Activated naive CD8-positive, alpha-beta T cell (primary cell): ENCODE data around the gene SCFD2.
"Not testable (repeated sequence)": the region's sequence is repeated elsewhere in the genome, so short reads cannot be mapped to it uniquely, and the experiment has no call there.

ENCODE experiments used
- H3K27ac Mint-ChIP-seq: one replicate; pipeline ENCODE4 v1.8.0; 2021; ENCODE audit warnings: mixed read lengths
- H3K27me3 Mint-ChIP-seq: one replicate; pipeline ENCODE4 v1.8.0; 2021; ENCODE audit warnings: mixed read lengths
- H3K36me3 Mint-ChIP-seq: one replicate; pipeline ENCODE4 v1.8.0; 2021; ENCODE audit warnings: mixed read lengths
- H3K4me1 Mint-ChIP-seq: one replicate; pipeline ENCODE4 v1.8.0; 2021; ENCODE audit warnings: low read depth, mixed read lengths
- H3K4me3 Mint-ChIP-seq: one replicate; pipeline ENCODE4 v1.8.0; 2021; ENCODE audit warnings: mild to moderate bottlenecking, mixed read lengths
- H3K9me3 Mint-ChIP-seq: one replicate; pipeline ENCODE4 v1.8.0; 2021; ENCODE audit warnings: low read depth, mixed read lengths

SCFD2 gene

DNA sequence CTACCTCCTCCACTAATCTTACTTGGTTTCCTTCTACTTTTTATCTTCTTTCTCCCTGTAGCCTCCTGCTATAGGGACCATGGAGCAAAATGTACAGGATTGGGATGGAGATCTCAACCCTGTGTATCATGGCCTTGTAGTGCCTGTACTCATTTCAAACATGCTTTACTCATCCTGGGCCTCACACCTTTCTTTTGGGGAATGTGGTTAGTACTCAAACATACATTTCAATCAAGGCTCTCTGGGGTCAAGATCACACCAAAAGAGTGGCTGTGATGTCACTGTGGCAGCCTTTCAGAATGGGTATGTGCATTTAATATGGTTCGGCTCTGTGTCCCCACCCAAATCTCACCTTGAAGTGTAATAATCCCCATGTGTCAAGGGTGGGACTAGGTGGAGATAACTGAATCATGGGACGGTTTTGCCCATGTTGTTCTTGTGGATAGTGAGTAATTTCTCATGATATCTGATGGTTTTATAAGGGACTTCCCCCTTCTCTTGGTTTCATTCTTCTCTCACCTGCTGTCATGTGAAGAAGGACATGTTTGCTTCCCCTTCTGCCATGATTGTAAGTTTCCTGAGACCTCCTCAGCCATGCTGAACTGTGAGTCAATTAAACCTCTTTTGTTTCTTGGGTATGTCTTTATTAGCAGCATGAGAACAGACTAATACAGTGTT, 298.6 kb downstream of the SCFD2 start:
- H3K27me3 Mint-ChIP-seq: no peaks in the 10 kb centered on the region
- H3K9me3 Mint-ChIP-seq: no peaks in the 10 kb centered on the region
- H3K27ac Mint-ChIP-seq: peak overlapping the region; percentile 58
- no peaks in the 10 kb centered on the region for H3K4me1 Mint-ChIP-seq
- peaks cover 20% of the 10 kb centered on the region for H3K36me3 Mint-ChIP-seq
- H3K4me3 Mint-ChIP-seq: no peak overlapping the region

DNA sequence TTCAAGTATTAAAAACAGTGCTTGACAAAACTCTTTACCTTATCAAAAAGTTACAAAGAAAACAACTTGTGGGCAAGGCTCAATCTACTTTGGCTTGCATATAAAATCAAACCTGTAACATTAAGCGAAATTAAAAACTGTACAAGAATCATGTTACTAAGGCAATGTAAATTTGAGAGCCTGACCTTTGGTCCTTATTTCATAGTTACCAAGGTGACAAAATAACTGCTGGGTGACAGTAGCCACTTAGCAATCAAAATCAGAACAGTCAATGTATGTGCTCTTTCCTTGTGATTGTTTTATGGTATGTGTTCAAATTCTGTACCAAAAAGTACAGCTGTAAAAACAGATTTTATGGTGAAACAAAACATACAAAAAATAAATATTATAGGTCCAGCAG, 299.7 kb downstream of the SCFD2 start:
- no peaks in the 10 kb centered on the region for H3K27me3 Mint-ChIP-seq
- no peak overlapping the region for H3K4me3 Mint-ChIP-seq
- no peaks in the 10 kb centered on the region for H3K9me3 Mint-ChIP-seq
- peaks cover 25% of the 10 kb centered on the region for H3K36me3 Mint-ChIP-seq
- H3K27ac Mint-ChIP-seq: no peak overlapping the region
- H3K4me1 Mint-ChIP-seq: no peaks in the 10 kb centered on the region

DNA sequence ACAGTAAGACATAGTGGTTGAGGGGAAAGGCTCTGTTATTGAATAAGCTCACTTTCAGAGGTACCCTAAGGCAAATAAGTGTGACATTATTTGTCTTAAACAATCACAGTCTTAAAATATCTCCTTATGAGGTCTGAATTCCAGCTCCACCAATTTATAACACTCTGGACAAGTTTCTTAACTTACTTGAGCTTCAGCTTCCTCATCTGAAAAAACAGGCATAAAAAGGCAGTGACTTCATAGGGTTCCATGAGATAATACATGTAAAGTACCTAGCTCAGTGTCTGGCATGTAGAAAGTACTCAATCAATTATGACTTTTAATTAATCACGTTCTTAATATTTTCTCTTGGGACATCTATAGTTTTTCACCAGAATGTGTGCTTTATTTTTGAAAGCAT, 301.3 kb downstream of the SCFD2 start:
- Mint-ChIP-seq H3K27ac (no peak overlapping the region), H3K4me1 (no peaks in the 10 kb centered on the region), H3K4me3 (no peak overlapping the region), H3K36me3 (peaks cover 21% of the 10 kb centered on the region), H3K27me3 (no peaks in the 10 kb centered on the region), H3K9me3 (no peaks in the 10 kb centered on the region)

DNA sequence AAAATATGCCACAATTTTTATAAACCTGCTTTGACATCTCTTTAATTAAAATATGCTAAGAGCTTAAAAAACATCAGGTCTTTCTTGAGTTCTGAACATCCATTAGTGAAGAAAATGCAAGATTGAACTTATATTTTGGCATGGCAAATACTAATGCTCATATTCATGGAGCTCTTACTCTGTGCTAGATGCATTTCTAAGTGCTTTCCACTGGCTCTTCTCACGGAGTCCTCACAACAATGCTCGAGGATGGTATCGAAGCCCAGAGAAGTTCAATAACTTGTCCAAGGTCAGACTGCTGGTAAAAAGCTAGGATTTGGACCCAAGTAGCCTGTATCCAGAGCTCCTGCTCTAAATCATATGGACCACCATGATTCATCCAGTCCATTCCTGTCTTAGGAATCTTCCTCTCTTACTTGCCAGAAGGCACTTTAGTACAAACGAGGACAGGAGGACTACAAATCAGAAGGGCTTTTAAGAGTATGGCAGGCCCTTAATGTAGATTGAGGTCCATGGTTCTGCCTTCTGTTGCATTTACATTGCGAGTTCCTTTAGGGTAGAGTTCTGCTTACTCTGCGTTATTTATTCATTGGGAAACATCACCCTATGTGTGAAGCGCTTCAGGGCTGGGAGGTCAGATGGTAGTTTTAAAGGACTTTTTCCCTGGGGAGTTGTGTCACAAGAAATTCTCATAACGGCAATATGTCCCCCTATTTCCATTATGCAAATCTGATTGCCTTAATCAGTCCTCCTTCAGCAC, 304.6 kb downstream of the SCFD2 start:
- Mint-ChIP-seq H3K27me3 (no peaks in the 10 kb centered on the region), H3K9me3 (no peaks in the 10 kb centered on the region), H3K27ac (no peak overlapping the region), H3K4me1 (no peaks in the 10 kb centered on the region), H3K4me3 (no peak overlapping the region), H3K36me3 (peaks cover 11% of the 10 kb centered on the region)

DNA sequence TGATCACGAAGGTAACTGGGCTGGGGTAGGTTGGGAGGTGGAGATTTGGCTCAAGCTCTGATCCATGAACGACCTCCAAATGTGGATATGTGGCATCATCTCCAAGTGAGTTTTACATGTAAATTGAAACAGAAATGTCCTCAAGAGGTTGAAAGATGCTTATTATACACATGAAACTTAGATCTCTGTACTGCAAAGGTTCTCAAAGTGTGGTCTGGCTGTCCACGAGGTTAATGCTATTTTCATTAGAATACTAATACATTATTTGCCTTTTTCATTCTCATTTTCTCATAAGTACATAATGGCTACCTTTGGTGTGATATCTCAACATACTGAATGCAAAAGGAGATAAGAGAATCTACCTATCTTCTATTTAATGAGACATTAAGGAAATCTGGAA, 305.6 kb downstream of the SCFD2 start:
- Mint-ChIP-seq H3K27ac (no peak overlapping the region), H3K36me3 (peaks cover 11% of the 10 kb centered on the region), H3K4me1 (no peaks in the 10 kb centered on the region), H3K27me3 (no peaks in the 10 kb centered on the region), H3K9me3 (no peaks in the 10 kb centered on the region), H3K4me3 (no peak overlapping the region)

DNA sequence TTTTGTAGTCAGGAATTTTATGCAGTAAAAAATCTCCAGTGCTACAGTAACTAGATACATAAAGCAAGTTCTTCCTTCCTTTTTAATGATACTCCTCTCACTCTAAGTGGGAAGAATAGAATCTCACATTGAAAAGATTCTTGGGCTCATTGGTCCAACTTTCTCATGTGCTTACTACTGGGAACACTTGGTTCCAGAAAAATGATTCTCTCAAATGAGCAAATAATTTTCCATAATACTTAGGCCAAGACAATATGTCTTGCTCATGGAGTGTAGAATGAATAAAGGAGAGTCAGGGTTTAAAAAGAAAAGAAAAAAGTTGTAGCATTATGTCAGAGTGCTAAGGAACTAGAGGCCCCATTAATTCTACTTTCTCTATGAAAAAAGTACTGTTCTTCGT, 306.0 kb downstream of the SCFD2 start:
- Mint-ChIP-seq H3K27me3 (no peaks in the 10 kb centered on the region), H3K9me3 (no peaks in the 10 kb centered on the region), H3K36me3 (peaks cover 11% of the 10 kb centered on the region), H3K4me3 (no peak overlapping the region), H3K27ac (no peak overlapping the region), H3K4me1 (no peaks in the 10 kb centered on the region)

DNA sequence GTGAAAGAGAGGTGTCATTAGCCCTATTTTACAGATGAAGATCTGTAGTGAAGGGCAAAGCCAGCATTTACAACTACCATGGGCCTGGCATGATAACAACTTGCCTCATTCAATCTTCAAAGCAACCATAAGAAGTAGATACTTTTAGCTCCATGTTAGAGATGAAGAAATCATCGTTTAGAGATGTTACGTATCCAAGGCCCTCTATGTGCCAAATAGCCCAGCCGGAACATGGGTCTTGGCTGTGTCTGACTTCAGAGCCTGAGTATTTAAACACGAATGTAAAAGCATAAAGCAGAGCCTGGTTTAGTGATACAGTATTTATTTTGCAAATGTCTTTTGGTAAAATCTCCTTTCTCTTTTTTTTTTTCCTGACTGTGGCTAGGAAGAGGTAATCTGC, 306.6 kb downstream of the SCFD2 start:
- no peak overlapping the region for H3K27ac Mint-ChIP-seq
- H3K4me1 Mint-ChIP-seq: no peaks in the 10 kb centered on the region
- peaks cover 11% of the 10 kb centered on the region for H3K36me3 Mint-ChIP-seq
- no peaks in the 10 kb centered on the region for H3K27me3 Mint-ChIP-seq
- no peak overlapping the region for H3K4me3 Mint-ChIP-seq
- no peaks in the 10 kb centered on the region for H3K9me3 Mint-ChIP-seq

DNA sequence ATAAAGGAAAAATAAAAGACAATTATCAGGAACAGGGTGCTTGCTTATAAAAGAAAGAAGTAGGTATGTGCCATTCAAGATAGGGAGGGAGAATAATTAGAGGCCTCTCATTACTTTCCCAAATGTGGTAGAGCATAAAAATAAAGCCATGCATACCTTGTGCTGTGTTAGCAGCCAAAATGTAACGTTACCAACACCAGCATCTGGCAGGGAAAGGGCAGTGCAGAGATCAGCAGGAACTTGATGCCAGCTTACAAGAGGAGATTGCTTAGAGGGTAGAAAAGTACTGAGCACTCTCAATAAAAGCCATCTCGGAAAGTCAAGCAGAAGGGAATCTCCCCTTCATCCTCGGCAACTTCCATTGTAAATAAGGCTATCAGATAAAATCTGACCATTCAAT, 308.2 kb downstream of the SCFD2 start:
- H3K9me3 Mint-ChIP-seq: no peaks in the 10 kb centered on the region
- H3K4me1 Mint-ChIP-seq: no peaks in the 10 kb centered on the region
- no peak overlapping the region for H3K27ac Mint-ChIP-seq
- H3K27me3 Mint-ChIP-seq: no peaks in the 10 kb centered on the region
- H3K36me3 Mint-ChIP-seq: peaks cover 18% of the 10 kb centered on the region
- H3K4me3 Mint-ChIP-seq: no peak overlapping the region

DNA sequence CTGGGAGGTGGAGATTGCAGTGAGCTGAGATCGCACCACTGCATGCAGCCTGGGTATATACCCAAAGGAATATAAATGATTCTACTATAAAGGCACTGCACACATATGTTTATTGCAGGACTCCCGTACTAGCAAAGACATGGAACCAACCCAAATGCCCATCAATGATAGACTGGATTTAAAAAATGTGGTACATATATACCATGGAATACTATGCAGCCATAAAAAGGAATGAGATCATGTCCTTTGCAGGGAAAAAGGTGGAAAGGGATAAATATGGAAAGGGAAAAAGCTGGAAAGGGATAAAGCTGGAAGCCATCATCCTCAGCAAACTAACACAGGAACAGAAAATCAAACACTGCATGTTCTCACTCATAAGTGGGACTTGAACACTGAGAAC, 308.8 kb downstream of the SCFD2 start:
- not testable (repeated sequence) for H3K4me3 Mint-ChIP-seq, H3K27ac Mint-ChIP-seq, H3K9me3 Mint-ChIP-seq, H3K4me1 Mint-ChIP-seq, H3K27me3 Mint-ChIP-seq
- H3K36me3 Mint-ChIP-seq: peaks cover 20% of the 10 kb centered on the region

DNA sequence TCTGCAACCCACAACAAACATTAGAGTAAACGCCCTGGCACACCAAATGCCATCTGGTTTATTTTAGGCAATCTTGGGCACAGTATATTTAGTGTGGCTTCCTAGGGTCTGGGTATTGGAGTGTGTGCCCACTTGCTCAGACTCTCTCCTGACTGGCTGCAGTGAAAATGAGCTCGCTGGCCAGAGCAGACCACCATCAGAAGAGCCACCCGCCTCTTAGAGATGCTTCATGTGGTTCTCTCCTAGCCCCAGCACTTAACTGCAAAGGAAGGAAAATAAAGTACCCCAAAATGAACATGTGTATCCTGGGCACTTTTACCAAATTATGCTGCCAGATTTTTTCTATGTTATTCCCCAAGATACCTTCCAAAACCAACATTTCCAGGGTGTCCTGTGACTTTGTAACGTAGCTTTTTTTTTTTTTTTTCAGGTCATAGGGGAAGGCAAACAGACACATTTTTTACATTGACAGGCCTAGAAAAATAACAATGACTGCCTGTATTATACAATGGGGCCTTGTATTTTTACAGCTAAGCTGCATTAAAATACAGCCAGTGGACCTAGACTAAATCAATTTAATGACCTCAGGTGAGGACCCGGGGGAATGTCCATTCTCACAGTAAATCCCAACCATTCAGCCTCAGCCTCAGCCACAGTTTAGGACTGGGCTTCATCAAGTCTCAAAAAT, 310.0 kb downstream of the SCFD2 start:
- Mint-ChIP-seq H3K4me1 (no peaks in the 10 kb centered on the region), H3K27ac (no peak overlapping the region), H3K9me3 (no peaks in the 10 kb centered on the region), H3K36me3 (peaks cover 16% of the 10 kb centered on the region), H3K27me3 (no peaks in the 10 kb centered on the region), H3K4me3 (no peak overlapping the region)

DNA sequence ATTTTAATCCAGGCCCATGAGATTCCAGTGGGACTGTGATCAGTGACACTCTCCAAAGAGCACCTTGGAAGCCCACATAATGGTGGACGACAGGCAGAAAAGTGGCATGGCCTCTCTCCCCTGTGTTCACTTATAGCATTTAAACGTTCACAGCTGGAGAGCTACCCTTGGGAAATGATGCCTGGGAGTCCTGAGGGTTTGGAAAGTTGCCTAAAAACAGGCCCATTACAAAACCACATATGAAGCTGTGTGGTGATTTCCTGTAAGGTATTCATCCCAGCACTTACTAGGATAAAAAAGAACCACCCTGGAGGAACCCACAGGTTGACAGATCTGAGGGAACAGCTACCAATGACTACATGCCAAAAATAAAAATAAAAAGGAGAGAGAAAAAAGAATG, 310.6 kb downstream of the SCFD2 start:
- no peak overlapping the region for H3K4me3 Mint-ChIP-seq
- H3K9me3 Mint-ChIP-seq: no peaks in the 10 kb centered on the region
- no peaks in the 10 kb centered on the region for H3K4me1 Mint-ChIP-seq
- peaks cover 16% of the 10 kb centered on the region for H3K36me3 Mint-ChIP-seq
- H3K27me3 Mint-ChIP-seq: no peaks in the 10 kb centered on the region
- no peak overlapping the region for H3K27ac Mint-ChIP-seq

DNA sequence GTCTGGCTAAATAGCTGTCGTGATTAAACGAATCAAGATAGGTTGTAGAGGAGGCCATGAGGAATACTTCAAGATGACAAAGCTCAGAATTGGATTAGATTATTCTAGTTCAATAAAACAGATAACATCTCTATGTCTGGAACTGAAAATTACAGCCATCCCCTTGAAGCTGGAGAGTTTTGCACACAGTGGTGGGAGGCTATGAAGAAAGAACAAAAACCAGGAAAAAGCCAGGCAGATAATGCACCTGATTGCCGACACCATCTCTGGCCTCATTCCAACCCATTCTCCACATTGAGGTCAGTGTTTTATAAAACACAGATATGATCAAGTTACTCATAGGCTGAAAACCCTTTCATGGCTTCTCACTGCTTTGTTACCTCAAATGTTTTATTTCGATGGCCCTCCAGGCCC, 315.5 kb downstream of the SCFD2 start:
- Mint-ChIP-seq H3K4me3 (no peak overlapping the region), H3K27ac (no peak overlapping the region), H3K9me3 (no peaks in the 10 kb centered on the region), H3K27me3 (no peaks in the 10 kb centered on the region), H3K36me3 (peaks cover 13% of the 10 kb centered on the region), H3K4me1 (no peaks in the 10 kb centered on the region)

DNA sequence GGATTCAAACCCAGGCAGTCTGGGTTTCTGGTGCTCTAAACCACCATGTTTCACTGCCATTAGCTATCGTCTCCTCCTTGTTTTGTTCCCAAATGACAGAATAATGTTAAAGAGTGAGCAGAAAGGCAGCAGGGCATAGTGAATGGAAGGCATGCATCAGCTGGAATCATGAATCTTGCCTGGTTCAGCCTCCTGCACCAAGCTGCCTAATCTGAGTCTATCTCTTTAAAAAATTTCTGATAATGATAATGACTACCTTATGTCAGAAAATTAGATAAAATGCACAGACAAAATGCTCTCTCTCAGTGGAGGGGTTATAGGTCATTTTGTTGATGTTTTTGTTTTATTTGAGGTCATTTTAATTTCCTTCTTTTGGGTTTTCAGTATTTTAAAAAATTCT, 316.3 kb downstream of the SCFD2 start:
- H3K4me1 Mint-ChIP-seq: no peaks in the 10 kb centered on the region
- H3K27ac Mint-ChIP-seq: no peak overlapping the region

DNA sequence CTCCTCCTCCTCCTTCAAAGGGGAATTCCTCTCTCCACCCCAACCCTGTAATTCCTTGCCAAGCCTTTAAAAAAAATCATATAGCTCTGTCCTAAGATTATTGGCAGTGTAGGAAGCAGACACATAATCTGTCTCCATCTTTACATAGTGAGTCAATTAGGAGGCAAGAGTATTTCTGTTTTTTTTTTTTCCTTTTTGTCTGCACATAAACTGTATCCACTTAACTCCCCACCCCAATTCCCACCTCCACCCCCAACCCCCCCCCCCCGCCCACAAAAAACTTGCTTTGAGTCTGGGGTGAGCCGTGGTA, 321.3 kb downstream of the SCFD2 start:
- Mint-ChIP-seq H3K27me3 (no peaks in the 10 kb centered on the region), H3K9me3 (no peaks in the 10 kb centered on the region)

More for the DNA sequence above, 316.3 kb downstream of the SCFD2 start:
- no peaks in the 10 kb centered on the region for H3K27me3 Mint-ChIP-seq
- peaks cover 13% of the 10 kb centered on the region for H3K36me3 Mint-ChIP-seq
- no peaks in the 10 kb centered on the region for H3K9me3 Mint-ChIP-seq
- no peak overlapping the region for H3K4me3 Mint-ChIP-seq

DNA sequence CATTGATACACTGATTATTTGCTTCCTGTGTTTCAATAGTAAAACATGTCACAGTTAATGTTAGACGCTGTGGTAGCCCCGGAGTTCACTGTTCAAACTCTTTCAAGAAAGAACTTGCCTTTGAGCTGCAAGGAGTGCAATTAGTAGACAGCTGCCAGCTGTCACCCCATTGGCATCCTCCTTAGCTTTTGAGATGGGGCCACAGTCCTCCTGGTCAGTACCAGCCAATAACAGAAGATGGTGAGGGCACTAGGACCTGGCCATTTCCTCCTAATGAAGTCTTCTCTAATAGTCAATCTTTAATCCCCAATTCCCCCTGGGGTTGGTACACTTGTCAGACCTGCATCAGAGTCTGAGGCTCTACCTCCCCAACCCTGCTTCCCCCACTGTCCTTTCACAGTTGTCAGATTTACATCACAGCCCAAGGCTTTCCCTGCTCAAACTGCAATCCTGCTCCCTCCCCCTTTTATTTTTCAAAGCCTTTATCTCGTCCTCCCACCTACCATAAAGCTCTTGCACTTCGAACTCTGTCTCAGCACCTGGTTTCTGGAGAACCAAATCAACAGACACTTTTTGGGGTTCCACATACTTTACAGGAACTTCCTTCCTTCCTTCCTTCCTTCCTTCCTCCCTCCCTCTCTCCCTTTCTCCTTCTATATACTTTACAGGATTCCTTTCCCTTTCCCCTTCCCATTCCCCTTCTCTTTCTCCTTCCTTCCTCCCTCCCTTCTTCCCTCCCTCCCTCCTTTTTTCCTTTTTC, 321.8 kb downstream of the SCFD2 start:
- no peaks in the 10 kb centered on the region for H3K9me3 Mint-ChIP-seq
- H3K27me3 Mint-ChIP-seq: no peaks in the 10 kb centered on the region
- no peak overlapping the region for H3K27ac Mint-ChIP-seq
- peaks cover 13% of the 10 kb centered on the region for H3K36me3 Mint-ChIP-seq
- no peak overlapping the region for H3K4me3 Mint-ChIP-seq
- H3K4me1 Mint-ChIP-seq: no peaks in the 10 kb centered on the region

More for the DNA sequence above, 321.3 kb downstream of the SCFD2 start:
- H3K36me3 Mint-ChIP-seq: peaks cover 11% of the 10 kb centered on the region
- H3K27ac Mint-ChIP-seq: no peak overlapping the region
- H3K4me1 Mint-ChIP-seq: no peaks in the 10 kb centered on the region
- no peak overlapping the region for H3K4me3 Mint-ChIP-seq
